ENCODE data around the gene NKX2-4.
"Not testable (repeated sequence)": the region's sequence is repeated elsewhere in the genome, so short reads cannot be mapped to it uniquely, and the experiment has no call there.

Gene NKX2-4

GRCh38 chr20:21397341-21398108 lies at the start of gene NKX2-4:
NKX2-4 (minus strand) TSS chr20:21397526; CDS start chr20:21397399, 127 bp downstream.
- DNase-seq (ENCODE audit: low read depth) = no peak

- no peak for DNase-seq (ENCODE audit: low read depth)
Measured at GRCh38 chr20:21437816-21438215, 40.5 kb upstream of the NKX2-4 start.

DNA sequence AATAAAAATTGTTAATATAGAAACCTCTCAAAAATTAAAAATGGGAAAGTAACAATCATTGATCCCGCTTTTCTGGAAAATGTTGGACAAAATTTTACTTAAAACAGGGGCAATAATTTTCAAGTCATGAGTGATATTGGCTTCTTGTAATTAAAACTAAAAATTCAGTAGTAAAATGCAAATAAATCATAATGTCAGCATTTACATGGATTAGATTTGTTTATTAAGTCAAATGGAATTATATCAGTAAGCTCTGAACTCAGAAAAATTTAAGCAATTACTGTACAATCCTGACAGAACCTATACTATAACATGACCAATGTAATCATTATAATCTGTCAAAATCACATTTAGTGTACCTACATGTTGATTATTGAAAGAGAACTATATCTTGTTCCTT lies 39.9 kb upstream of the NKX2-4 start:
- no peak for DNase-seq (ENCODE audit: low read depth)

GRCh38 chr20:21436205-21436604 lies 38.9 kb upstream of the NKX2-4 start:
- peak; percentile 95 for DNase-seq (ENCODE audit: low read depth)

DNA sequence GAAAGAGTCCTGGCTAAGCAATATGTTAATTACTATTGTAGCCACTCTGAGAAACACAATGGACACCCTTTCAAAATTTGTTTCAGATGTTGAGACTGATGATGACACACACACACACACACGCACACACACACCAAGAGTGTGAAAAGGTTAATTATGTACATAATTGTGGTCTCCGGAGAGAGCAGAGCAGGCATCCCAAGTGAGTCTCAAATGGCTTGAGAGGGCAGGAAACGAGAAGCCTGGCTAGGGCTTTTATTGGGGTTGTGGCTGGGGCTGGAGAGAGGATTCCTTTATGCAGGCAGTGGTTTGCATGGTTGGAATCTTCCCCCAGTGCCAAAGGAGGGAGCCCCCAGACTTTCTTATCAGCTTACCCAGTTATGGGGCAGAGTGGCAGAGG lies 38.2 kb upstream of the NKX2-4 start:
- DNase-seq (ENCODE audit: low read depth) = no peak

GRCh38 chr20:21433329-21433890 lies 36.1 kb upstream of the NKX2-4 start:
- DNase-seq (ENCODE audit: low read depth) = no peak

DNA sequence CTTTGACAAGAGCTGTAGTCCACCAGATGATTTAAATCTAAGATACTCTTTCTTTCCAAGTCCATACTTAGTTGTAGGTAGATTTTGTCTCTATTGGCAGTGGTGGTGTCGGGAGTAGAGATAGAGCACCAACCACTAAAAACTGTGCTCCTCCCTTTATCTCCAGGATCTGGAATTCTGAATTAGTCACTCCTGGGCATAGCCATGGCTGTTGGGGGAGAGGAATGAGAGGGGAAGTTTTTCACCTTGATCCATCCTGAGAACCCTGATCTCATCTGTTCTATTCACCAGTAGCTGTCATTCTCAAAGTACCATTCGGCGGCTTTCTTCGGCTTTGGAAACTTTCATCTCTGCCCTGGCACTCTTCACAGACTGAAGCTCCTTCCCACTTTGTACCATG lies 35.6 kb upstream of the NKX2-4 start:
- DNase-seq (ENCODE audit: low read depth) = no peak

GRCh38 chr20:21430020-21430419 lies 32.7 kb upstream of the NKX2-4 start:
- no peak for DNase-seq (ENCODE audit: low read depth)

- DNase-seq (ENCODE audit: low read depth) = no peak
Measured at GRCh38 chr20:21424846-21425245, 27.5 kb upstream of the NKX2-4 start.

DNA sequence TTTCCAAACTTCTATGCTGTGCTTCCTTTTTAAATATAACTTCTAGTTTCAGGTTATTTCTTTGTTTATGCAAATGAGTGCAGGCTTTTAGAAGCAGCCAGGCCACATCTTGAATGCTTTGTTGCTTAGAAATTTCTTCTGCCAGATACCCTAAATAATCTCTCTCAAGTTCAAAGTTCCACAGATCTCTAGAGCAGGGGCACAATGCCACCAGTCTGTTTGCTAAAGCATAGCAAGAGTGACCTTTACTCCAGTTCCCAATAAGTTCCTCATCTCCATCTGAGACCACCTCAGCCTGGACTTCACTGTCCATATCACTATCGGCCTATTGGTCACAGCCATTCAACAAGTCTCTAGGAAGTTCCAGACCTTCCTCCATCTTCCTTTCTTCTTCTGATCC lies 26.4 kb upstream of the NKX2-4 start:
- DNase-seq (ENCODE audit: low read depth) = not testable (repeated sequence)

- DNase-seq (ENCODE audit: low read depth) = no peak
Measured at GRCh38 chr20:21421601-21422236, 24.4 kb upstream of the NKX2-4 start.

GRCh38 chr20:21419147-21419546 lies 21.8 kb upstream of the NKX2-4 start:
- DNase-seq (ENCODE audit: low read depth) = not testable (repeated sequence)

GRCh38 chr20:21413996-21414395 lies 16.7 kb upstream of the NKX2-4 start:
- not testable (repeated sequence) for DNase-seq (ENCODE audit: low read depth)

DNA sequence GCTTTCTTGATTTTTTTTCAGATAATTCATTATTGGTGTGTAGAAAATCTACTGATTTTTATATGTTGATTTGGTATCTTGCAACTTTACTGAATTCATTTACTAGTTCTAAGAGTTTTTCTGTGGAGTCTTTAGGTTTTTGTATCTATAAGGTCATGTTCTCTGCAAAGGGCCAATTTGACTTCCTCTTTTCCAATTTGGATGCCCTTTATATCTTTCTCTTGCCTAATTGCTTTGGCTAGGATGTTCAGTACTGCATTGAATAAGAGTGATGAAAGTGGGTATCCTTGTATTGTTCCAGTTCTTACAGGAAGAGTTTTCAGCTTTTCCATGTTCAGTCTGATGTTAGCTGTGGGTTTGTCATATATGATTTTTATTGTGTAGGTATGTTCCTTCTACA lies 14.4 kb upstream of the NKX2-4 start:
- no peak for DNase-seq (ENCODE audit: low read depth)

- DNase-seq (ENCODE audit: low read depth) = no peak
Measured at GRCh38 chr20:21399005-21399475, 1.7 kb upstream of the NKX2-4 start.

DNA sequence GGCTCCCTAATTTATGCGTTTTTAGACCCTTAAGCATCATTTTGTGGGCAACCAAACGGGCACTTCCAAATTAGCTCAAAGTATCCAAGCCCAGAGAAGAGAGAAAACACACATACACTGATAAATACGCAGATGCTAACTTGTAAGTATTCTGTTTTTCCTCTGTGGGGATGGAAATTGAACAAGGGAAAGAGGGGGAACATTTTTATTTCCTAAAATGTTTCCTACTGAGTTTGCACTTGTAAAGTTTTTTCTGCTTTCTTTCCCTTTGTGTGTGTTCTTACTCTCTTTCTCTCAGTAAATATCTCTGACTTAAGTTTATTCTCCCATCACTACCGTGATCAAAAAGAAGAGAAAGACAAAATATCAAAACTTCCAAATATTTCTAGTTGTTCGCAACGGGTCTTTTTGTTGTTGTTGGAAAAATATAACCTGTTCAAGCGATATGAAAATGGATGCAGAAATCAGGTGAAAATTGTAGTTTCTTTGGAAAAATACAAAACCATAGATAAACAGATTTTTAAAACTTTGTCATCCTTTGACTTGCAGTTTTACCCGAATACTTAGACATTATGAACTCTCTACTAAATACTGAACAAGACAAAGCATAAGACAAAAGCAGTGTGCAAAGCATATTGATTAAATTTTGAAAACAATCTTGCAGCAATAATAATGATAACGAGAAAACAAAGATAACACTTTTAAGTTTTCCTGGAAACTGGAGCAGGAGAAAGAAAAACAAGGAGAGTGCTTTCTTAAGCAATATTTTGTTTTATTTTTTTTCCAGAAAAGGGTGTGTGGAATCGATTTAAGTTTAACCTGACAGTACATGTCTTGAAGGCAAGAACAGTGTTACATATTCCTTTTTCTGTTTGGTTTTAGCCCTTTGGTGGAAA lies 1.0 kb upstream of the NKX2-4 start:
- DNase-seq (ENCODE audit: low read depth) = no peak

DNA sequence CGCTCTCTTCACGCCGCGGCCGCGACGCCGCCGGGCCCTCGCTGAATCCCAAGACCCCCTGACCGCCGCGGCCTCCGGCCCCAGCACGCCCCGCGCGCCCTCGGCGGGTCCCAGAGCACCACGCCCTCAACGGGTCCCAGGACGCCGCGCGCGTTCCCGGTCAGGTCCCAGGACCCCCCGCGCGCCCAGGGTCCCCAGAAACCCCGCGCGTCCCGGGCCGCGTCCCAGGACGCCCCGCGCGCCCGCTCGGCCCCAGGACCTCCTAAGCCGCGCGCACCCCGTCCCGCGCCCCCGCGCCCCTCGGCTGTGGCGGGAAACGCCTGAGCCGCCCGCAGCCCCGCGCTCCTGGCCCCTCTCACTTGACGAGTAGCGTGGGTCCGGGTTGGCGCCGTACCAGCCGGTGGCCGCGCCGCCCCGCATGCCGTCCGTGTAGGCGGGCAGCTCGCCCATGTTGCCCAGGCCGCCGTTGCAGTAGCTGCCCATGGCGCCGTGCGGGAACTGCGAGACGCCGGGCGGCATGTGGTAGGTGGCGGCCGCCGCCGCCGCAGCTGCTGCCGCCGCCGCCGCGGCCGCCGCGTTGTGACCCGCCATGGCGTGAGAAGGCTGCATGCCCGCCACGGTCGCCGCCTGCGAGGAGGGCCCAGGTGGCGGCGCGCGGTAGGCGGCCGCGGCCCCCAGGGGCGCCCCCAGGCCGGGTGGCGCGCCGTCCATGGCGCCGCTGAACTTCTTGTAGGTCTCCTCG lies 556 bp downstream of the NKX2-4 start:
- no peak for DNase-seq (ENCODE audit: low read depth)

- DNase-seq (ENCODE audit: low read depth) = no peak
Measured at GRCh38 chr20:21395666-21396598, 1.4 kb downstream of the NKX2-4 start.

GRCh38 chr20:21395051-21395665 lies 2.2 kb downstream of the NKX2-4 start:
- no peak for DNase-seq (ENCODE audit: low read depth)

DNA sequence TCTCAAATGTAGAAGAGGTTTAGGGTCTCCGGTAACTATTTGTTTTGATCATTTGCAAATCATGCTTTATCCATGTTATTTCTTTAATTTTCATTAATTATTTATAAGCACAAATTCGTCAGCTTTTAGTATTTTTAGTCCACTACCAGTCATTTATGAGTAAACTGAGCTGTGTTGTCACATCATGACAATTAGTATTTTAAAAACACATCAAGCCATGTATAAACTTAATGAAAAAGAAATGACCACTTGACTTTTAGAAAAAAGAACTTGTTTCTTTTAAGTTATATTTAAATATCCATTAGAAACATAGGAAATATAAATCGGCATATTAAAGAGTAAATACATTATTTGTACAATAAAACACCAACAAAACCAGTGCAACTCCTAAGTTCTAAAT lies 2.8 kb downstream of the NKX2-4 start:
- no peak for DNase-seq (ENCODE audit: low read depth)

Measured in HS-5 (cell line).